ENCODE results near the gene IFITM1.

The IFITM1 gene

DNA sequence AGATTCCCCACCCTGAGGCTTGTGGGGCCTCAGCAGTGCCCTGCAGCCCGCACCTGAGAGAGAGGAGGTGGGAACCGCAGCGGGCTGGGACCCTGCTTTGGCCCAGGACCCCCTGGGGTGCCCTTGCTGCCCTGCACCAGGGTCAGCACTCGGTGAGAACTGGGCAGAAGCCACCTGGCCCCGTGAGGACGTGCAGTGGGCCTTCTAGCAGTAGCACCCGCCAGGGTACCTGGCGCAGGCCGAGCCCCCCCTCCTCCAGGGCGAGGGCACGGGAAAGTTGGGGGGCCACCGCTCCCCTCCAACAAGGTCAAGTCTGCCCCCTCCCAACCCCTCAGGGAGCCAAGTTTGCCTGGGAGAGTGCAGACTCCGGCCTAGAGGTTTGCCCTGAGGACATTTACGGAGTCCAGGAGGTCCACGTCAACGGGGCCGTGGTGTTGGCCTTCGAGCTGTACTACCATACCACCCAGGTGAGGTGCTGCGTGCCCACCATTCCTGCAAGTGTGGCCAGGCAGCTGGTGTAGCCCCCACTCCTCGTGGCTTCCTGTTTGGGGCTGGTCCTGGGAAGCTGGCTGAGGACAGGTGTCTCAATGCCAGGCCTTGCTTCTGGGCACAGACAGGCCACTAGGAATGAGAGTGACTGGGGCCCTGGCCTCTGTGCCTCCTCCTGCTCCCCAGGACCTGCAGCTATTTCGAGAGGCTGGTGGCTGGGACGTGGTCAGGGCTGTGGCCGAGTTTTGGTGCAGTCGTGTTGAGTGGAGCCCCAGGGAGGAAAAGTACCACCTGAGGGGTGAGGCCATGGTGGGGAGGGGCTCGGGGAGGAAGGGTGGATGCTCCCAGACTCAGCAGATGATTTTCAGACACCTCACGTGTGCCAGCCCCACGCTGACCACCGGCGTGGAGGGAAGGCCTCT lies 21.4 kb upstream of the IFITM1 start:
- DNase-seq (ENCODE audit: low read depth in 1 of 2, low spot score in 1 of 2): no peak
- no peak for TF ChIP-seq JUND (IDR thresholded peaks at IDR 0.05; ENCODE audit: low read depth)
- in situ Hi-C loops (cut with HindIII; ENCODE audit: low pct_unique_long_range_greater_than_20kb, low sequenced_read_pairs): no loop called here

DNA sequence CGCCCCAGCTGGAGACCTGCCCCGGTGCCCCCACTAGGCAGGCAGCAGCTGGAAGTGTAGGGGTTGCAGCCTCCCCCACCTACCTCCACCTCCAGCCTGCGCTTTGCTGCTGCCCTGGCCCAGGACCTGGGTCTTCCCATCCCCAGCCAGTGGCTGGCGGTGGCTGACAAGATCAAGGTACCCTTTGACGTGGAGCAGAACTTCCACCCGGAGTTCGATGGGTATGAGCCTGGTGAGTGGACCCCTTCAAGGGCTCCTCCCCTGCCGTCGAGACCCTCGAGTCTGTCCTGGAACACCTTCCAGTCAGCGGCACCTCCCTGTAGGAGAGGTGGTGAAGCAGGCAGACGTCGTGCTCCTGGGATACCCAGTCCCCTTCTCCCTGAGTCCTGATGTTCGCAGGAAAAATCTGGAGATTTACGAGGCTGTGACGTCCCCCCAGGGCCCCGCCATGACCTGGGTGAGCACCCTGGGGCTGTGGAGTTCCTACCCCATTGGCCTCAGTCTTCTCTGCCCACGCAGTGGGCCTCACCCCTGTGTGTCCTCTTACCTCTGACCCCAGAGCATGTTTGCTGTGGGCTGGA lies 20.5 kb upstream of the IFITM1 start:
- TF ChIP-seq JUND (IDR thresholded peaks at IDR 0.05; ENCODE audit: low read depth): no peak
- in situ Hi-C loops (cut with HindIII; ENCODE audit: low pct_unique_long_range_greater_than_20kb, low sequenced_read_pairs): no loop called here
- DNase-seq (ENCODE audit: low read depth in 1 of 2, low spot score in 1 of 2): no peak

DNA sequence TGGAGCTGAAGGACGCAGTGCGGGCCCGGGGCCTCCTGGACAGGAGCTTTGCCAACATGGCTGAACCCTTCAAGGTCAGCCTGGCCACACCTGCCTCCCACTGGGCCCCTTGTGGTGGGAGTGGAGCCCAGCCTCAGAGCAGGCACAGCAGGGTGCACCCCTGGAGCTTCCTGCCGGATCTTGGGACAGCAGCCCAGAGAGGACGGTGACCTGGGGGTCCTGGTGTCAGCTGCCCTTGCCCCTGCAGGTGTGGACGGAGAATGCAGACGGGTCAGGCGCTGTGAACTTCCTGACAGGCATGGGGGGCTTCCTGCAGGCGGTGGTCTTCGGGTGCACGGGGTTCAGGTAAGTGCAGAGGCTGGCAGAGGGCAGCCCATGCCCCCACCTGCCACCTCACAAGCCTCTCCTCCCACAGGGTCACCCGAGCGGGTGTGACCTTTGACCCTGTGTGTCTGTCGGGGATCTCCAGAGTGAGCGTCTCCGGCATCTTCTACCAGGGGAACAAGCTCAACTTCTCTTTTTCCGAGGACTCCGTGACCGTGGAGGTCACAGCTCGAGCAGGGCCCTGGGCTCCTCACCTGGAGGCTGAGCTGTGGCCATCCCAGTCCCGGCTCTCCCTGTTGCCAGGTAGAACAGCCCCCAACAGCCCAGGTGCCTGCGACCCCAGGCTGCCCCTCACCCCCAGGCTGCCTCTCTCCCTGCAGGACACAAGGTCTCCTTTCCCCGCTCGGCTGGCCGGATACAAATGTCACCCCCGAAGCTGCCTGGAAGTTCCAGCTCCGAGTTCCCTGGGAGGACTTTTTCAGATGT lies 19.8 kb upstream of the IFITM1 start:
- in situ Hi-C loops (cut with HindIII; ENCODE audit: low pct_unique_long_range_greater_than_20kb, low sequenced_read_pairs): no loop called here
- no peak for DNase-seq (ENCODE audit: low read depth in 1 of 2, low spot score in 1 of 2)
- TF ChIP-seq JUND (IDR thresholded peaks at IDR 0.05; ENCODE audit: low read depth): no peak

DNA sequence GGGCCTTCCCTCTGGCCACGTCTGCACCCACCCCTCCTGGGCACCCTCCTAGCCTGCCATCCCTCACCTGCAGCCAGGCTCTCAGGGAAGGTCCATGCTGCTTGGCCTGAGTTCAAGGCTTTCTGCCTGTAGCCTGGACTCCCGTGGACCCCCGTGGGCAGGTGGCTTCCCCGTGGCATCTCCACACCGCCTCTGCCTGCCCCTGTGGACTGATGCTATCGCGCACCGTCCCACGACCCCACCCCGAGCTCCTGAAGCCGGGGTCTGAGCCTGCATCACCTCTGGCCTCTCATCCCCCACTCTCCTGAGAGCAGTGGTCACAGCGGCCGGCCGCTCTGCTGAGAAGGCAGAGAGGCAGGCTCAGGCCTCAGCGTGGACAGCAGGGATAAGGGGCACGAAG lies 19.1 kb upstream of the IFITM1 start:
- no peak for TF ChIP-seq JUND (IDR thresholded peaks at IDR 0.05; ENCODE audit: low read depth)
- in situ Hi-C loops (cut with HindIII; ENCODE audit: low pct_unique_long_range_greater_than_20kb, low sequenced_read_pairs): no loop called here
- DNase-seq (ENCODE audit: low read depth in 1 of 2, low spot score in 1 of 2): no peak

DNA sequence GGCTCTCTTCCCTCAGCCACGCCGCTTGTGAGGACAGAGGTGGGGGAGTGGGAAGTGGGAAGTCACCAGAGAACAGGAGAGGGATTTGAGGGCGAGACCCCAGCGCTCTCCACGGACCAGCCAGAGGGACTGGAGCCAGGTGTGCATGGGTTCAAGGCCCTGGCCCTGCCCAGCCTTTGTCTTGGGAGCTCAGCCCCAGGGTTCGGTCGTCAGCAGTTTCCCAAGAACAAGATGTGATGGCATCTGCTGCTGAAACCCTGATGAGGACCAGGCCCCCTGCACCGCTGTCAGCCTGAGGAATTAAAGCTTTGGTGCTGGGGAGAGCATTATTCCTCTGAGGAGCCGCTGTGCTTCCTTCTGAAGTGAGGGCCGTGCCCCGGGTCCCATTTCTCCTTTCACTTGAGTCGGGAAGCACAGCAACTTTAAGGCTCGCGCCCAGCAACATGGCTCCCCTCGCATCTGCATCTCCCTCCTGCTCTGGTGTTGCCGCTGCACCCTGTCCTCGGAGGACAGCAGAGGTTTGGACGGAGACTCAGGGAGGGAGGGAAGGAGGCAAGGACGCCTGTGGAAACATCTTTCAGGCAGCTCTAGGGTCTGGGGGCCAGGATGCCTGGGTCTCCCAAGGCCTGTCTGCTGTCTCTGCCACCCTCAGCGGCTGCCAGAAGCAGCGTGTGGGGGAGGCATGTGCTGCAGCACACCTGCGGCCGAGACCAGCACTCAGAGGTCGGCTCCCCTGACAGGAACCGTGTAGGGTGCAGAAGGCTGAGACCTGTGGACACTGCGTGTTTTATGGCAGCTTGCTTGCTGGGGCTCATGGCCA lies 18.3 kb upstream of the IFITM1 start:
- no peak for TF ChIP-seq JUND (IDR thresholded peaks at IDR 0.05; ENCODE audit: low read depth)
- no peak for DNase-seq (ENCODE audit: low read depth in 1 of 2, low spot score in 1 of 2)
- in situ Hi-C loops (cut with HindIII; ENCODE audit: low pct_unique_long_range_greater_than_20kb, low sequenced_read_pairs): no loop called here

DNA sequence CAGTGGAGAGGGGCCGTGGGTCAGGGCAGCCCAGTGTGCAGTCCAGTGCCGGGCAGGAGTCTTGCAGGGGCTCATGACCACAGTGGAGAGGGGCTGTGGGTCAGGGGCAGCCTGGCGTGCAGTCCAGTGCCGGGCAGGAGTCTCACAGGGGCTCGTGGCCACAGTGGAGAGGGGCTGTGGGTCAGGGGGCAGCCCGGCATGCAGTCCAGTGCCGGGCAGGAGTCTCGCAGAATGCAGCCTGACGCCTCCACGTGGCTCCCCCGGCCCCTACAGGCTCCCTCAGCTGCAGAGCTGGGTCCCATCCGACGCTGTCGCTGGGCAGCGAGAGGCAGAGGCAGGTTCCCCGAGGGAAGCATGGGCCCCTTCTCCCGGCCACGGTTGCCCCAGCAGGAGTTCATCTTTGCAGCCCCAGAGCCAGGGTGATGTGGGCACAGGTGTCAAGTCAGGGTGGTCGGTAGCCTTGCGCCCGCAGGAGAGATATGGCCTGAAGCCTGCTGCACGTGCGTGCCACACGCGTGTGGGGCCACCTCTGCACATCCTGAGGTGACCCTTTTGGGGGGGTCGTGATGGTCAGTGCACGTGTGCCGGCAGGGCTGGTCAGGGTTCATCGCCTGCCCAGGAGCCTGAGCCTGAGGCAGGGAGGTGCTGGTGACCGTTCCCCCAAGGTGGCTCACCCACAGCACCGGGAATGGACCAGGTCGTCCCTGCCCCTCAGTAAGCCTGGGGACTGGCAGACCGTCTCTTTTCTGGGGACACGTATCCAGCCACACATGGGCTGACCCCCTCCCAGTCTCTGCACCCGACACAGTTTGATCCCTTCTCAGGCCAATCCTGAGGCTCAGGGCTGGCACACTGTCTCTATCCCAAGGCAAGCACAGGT lies 17.4 kb upstream of the IFITM1 start:
- no peak for TF ChIP-seq JUND (IDR thresholded peaks at IDR 0.05; ENCODE audit: low read depth)
- DNase-seq (ENCODE audit: low read depth in 1 of 2, low spot score in 1 of 2): no peak
- in situ Hi-C loops (cut with HindIII; ENCODE audit: low pct_unique_long_range_greater_than_20kb, low sequenced_read_pairs): no loop called here

DNA sequence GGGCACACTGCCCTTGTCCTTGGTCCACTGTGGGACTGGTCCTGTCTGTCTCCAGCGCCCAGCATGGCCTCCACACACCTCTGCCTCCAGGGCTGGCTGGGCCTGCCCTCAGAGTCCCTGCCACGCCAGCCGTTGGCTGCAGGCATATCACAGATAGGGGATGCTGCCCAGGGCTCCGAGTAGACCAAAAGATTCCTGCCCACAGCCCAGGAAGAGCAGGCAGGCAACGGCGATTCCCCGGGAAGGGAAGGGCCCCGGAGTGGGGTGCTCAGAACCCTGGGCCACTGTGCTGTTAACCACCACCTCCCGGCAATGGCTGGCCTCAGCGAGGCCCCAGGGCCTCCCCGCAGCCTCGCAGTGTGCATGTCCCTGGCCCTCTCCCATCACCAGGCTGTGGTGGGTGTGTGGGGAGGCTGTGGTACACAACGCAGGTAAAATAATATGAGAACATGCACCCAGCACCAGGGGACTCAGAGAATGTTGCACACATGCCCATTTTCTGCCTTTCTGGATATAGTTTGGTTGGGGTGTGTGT lies 16.7 kb upstream of the IFITM1 start:
- in situ Hi-C loops (cut with HindIII; ENCODE audit: low pct_unique_long_range_greater_than_20kb, low sequenced_read_pairs): no loop called here
- TF ChIP-seq JUND (IDR thresholded peaks at IDR 0.05; ENCODE audit: low read depth): no peak
- no peak for DNase-seq (ENCODE audit: low read depth in 1 of 2, low spot score in 1 of 2)

DNA sequence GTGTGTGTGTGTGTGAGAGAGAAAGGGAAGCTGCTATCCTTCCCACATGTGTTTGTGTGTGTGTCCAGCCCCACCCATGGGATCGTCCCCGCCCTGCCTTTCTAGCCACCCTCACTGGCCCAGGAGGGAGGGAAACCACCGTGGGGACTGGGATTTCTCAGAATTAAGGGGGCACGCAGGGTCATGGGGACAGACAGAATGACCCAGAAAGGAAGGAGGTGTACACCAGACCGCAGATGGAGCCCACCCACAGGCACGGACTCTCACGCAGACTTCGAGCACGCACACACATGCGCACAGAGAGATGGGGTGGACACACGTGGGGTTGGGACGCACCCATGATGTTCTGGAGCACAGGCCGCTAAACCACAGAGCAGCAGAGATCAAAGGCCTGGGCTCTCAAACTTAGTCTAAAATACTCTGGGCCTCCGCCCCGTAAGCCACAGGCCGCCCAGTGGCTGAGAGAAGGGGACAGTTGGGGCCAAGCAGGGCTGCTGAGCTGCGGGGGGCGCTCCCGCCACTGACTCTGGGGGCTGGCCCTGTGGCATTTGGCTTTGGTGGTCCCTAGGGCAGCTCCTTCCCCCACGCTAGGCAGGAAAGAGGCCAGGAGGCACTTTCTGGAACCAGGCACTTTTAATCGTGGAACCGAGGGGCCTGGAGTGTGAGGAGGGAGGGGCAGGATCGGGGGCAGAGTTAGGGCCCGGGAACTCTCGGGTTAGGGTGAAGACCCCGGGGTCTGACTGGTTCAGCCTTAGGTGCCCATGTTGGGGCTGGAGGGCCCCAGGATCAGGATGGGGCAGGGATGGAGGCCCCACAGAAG lies 16.0 kb upstream of the IFITM1 start:
- no peak for DNase-seq (ENCODE audit: low read depth in 1 of 2, low spot score in 1 of 2)
- no peak for TF ChIP-seq JUND (IDR thresholded peaks at IDR 0.05; ENCODE audit: low read depth)
- in situ Hi-C loops (cut with HindIII; ENCODE audit: low pct_unique_long_range_greater_than_20kb, low sequenced_read_pairs): no loop called here

DNA sequence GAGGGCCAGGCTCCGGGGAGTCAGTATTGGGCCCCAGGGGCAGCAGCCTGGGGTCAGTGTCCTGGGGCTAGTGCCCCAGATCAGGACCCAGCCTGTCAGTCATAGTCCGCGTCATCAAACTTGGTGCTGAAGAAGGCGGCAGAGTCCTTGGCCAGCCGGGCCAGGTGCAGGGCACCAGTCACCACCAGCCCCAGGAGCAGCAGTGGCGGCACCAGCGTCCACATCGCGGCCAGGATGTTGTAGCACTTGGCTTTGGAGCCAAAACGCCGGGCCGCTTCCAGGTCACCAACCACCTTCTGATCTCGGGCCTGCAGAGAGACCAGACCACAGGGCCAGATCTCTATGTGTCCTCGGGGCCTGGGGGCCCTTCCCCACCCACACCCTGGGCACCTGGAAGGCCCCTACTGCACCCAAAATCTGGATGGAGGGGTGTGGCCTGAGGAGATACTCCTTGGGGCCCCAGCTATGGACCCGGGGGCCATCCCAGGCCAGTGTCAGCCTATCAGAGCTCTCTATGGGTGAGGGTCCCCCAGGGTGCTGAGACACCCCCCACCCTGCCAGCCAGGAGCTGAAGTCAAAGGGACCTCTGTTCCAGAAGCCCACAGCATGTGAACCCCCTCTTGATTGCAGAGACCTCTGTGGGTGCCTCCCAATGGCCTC lies 15.3 kb upstream of the IFITM1 start:
- no peak for DNase-seq (ENCODE audit: low read depth in 1 of 2, low spot score in 1 of 2)
- no peak for TF ChIP-seq JUND (IDR thresholded peaks at IDR 0.05; ENCODE audit: low read depth)
- in situ Hi-C loops (cut with HindIII; ENCODE audit: low pct_unique_long_range_greater_than_20kb, low sequenced_read_pairs): no loop called here

All from T47D (cell line).